OCI-M2 (cell line): Measurements from ENCODE around the gene DACT2.
"Not testable (repeated sequence)": the region's sequence is repeated elsewhere in the genome, so short reads cannot be mapped to it uniquely, and the experiment has no call there.

Experiments
- DNase-seq: peaks from one replicate; lab custom pipeline; 2025; ENCODE audit not compliant: unreplicated experiment; lab: John Stamatoyannopoulos, UW

DACT2 gene

GRCh38 chr6:168267779-168268178 is 51.8 kb downstream of the DACT2 start:
- DNase-seq: not testable (repeated sequence)

GRCh38 chr6:168265827-168266815 is 53.5 kb downstream of the DACT2 start:
- no peak for DNase-seq

GRCh38 chr6:168265394-168265793 is 54.2 kb downstream of the DACT2 start:
- no peak for DNase-seq

GRCh38 chr6:168264593-168265335 is 54.8 kb downstream of the DACT2 start:
- DNase-seq: no peak

- no peak for DNase-seq
Observed at GRCh38 chr6:168263351-168263905, 56.1 kb downstream of the DACT2 start.

GRCh38 chr6:168261234-168261633 is 58.3 kb downstream of the DACT2 start:
- no peak for DNase-seq

- no peak for DNase-seq
Observed at GRCh38 chr6:168260420-168260987, 59.1 kb downstream of the DACT2 start.

GRCh38 chr6:168258795-168259194 is 60.8 kb downstream of the DACT2 start:
- no peak for DNase-seq

- DNase-seq: no peak
Observed at GRCh38 chr6:168256940-168257339, 62.6 kb downstream of the DACT2 start.
